Thyroid gland (tissue), 4 donors: ENCODE data around the gene USO1.

Experiments used
- POLR2A ChIP-seq, 2 donors: fragments of 450-650 bp; IDR thresholded peaks; one replicate each; pipeline ENCODE4 v1.6.1; 2017; ENCODE audit warnings: antibody characterized with exemption in 2 of 2, mild to moderate bottlenecking in 2 of 2, moderate library complexity in 1 of 2
- TF ChIP-seq, protein P1 (sequence below), 6 experiments: fragments of 200-600 bp in 3 of 6; fragments of 450-650 bp in 3 of 6; sonication (generic) in 3 of 6; IDR thresholded peaks; one replicate each; pipeline ENCODE4 v1.5.1; 2016 to 2019; ENCODE audit warnings: antibody characterized with exemption in 6 of 6, mild to moderate bottlenecking in 2 of 6, inconsistent platforms in 1 of 6, moderate library complexity in 1 of 6

DNA sequence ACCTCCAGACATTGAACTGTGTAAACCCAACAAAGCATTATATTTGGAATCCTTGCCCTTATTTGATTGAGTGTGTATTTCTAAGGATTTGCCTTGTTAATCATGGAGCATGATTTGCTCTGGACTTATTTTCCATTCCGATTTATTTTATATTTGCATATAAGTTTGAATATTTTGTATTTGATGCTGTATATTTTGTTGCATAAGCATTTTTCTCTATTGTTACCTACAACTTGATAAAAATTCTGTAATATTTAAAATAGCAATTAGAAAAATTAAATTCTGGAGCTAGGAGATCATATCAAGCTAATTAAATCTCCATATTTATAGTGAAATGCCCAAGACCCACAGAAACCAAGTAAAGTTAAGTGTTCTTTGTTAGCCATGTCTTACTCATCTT is 47.2 kb downstream of the USO1 start:
- TF ChIP-seq POLR2A (IDR thresholded peaks at IDR 0.05), result no peak
- TF ChIP-seq, protein P1, sequence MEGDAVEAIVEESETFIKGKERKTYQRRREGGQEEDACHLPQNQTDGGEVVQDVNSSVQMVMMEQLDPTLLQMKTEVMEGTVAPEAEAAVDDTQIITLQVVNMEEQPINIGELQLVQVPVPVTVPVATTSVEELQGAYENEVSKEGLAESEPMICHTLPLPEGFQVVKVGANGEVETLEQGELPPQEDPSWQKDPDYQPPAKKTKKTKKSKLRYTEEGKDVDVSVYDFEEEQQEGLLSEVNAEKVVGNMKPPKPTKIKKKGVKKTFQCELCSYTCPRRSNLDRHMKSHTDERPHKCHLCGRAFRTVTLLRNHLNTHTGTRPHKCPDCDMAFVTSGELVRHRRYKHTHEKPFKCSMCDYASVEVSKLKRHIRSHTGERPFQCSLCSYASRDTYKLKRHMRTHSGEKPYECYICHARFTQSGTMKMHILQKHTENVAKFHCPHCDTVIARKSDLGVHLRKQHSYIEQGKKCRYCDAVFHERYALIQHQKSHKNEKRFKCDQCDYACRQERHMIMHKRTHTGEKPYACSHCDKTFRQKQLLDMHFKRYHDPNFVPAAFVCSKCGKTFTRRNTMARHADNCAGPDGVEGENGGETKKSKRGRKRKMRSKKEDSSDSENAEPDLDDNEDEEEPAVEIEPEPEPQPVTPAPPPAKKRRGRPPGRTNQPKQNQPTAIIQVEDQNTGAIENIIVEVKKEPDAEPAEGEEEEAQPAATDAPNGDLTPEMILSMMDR (IDR thresholded peaks at IDR 0.05), result no peak
